Measurements from ENCODE around the gene MAFF. TPM values are rescaled to one million over a fixed set of nuclear protein-coding genes. Genes with fewer than 3 reads are reported as not detected.
A peak's percentile ranks its signal among the peaks of the same experiment; 100 is the strongest.
"Not testable (repeated sequence)": the region's sequence is repeated elsewhere in the genome, so short reads cannot be mapped to it uniquely, and the experiment has no call there.

MAFF gene
- total and polyA plus RNA-seq, 2 donors = 3.4 to 13.0 TPM

GRCh38 chr22:38175206-38176118, 26.3 kb upstream of the MAFF start:
- H3K27me3 ChIP-seq (ENCODE audit: control insufficient read depth in 2 of 2, insufficient read depth in 1 of 2, low read length in 1 of 2) = no peaks in the 10 kb centered on the region
- no peak overlapping the region for H3K4me3 ChIP-seq (ENCODE audit: low read length in 2 of 2)
- H3K36me3 ChIP-seq (ENCODE audit: control insufficient read depth in 2 of 2, insufficient read depth in 2 of 2, low read length in 1 of 2) = peaks cover 0 to 7% of the 10 kb centered on the region in 2 donors
- H3K27ac ChIP-seq (ENCODE audit: low read depth in 1 of 2, low read length in 1 of 2) = peak overlapping the region in 1 of 2 donors; percentile 11
- H3K9me3 ChIP-seq (ENCODE audit: control insufficient read depth in 2 of 2, insufficient read depth in 1 of 2, low read length in 1 of 2) = peaks cover 0 to 5% of the 10 kb centered on the region in 2 donors
- 96% methylated on average over 17 of the region's 17 CpGs for WGBS
- H3K4me1 ChIP-seq (ENCODE audit: control insufficient read depth in 2 of 2, insufficient read depth in 2 of 2, low read length in 2 of 2) = peaks cover 5 to 27% of the 10 kb centered on the region in 2 donors
- DNase-seq (ENCODE audit: low read depth in 6 of 9, low spot score in 9 of 9) = no peak

- no peaks in the 10 kb centered on the region for H3K27me3 ChIP-seq (ENCODE audit: control insufficient read depth in 2 of 2, insufficient read depth in 1 of 2, low read length in 1 of 2)
- peak overlapping the region in 1 of 2 donors; percentile 11 for H3K27ac ChIP-seq (ENCODE audit: low read depth in 1 of 2, low read length in 1 of 2)
- no peak overlapping the region for H3K4me3 ChIP-seq (ENCODE audit: low read length in 2 of 2)
- 43% methylated on average over 14 of the region's 14 CpGs for WGBS
- peaks cover 0 to 5% of the 10 kb centered on the region in 2 donors for H3K9me3 ChIP-seq (ENCODE audit: control insufficient read depth in 2 of 2, insufficient read depth in 1 of 2, low read length in 1 of 2)
- H3K36me3 ChIP-seq (ENCODE audit: control insufficient read depth in 2 of 2, insufficient read depth in 2 of 2, low read length in 1 of 2) = peaks cover 0 to 7% of the 10 kb centered on the region in 2 donors
- DNase-seq (ENCODE audit: low read depth in 6 of 9, low spot score in 9 of 9) = peak in 1 of 9 donors; percentile 16
- H3K4me1 ChIP-seq (ENCODE audit: control insufficient read depth in 2 of 2, insufficient read depth in 2 of 2, low read length in 2 of 2) = peaks cover 10 to 35% of the 10 kb centered on the region in 2 donors
Observed at GRCh38 chr22:38176170-38176741, 25.5 kb upstream of the MAFF start.

GRCh38 chr22:38177044-38177443, 24.8 kb upstream of the MAFF start:
- 99% methylated on average over 4 of the region's 4 CpGs for WGBS
- Histone ChIP-seq H3K27me3 (ENCODE audit: control insufficient read depth in 2 of 2, insufficient read depth in 1 of 2, low read length in 1 of 2) (no peaks in the 10 kb centered on the region), H3K4me1 (ENCODE audit: control insufficient read depth in 2 of 2, insufficient read depth in 2 of 2, low read length in 2 of 2) (peaks cover 10 to 37% of the 10 kb centered on the region in 2 donors), H3K9me3 (ENCODE audit: control insufficient read depth in 2 of 2, insufficient read depth in 1 of 2, low read length in 1 of 2) (peaks cover 0 to 5% of the 10 kb centered on the region in 2 donors), H3K27ac (ENCODE audit: low read depth in 1 of 2, low read length in 1 of 2) (peak overlapping the region in 1 of 2 donors; percentile 33), H3K36me3 (ENCODE audit: control insufficient read depth in 2 of 2, insufficient read depth in 2 of 2, low read length in 1 of 2) (peaks cover 0 to 7% of the 10 kb centered on the region in 2 donors), H3K4me3 (ENCODE audit: low read length in 2 of 2) (no peak overlapping the region)
- no peak for DNase-seq (ENCODE audit: low read depth in 6 of 9, low spot score in 9 of 9)

GRCh38 chr22:38177571-38177925, 24.2 kb upstream of the MAFF start:
- Histone ChIP-seq H3K27ac (ENCODE audit: low read depth in 1 of 2, low read length in 1 of 2) (peak overlapping the region in 1 of 2 donors; percentile 57), H3K4me1 (ENCODE audit: control insufficient read depth in 2 of 2, insufficient read depth in 2 of 2, low read length in 2 of 2) (peaks cover 10 to 34% of the 10 kb centered on the region in 2 donors)
- H3K9me3 ChIP-seq (ENCODE audit: control insufficient read depth in 2 of 2, insufficient read depth in 1 of 2, low read length in 1 of 2) = not testable (repeated sequence)

GRCh38 chr22:38177926-38178604, 23.7 kb upstream of the MAFF start:
- peaks cover 0 to 5% of the 10 kb centered on the region in 2 donors for H3K36me3 ChIP-seq (ENCODE audit: control insufficient read depth in 2 of 2, insufficient read depth in 2 of 2, low read length in 1 of 2)
- peak overlapping the region in 1 of 2 donors; percentile 57 for H3K27ac ChIP-seq (ENCODE audit: low read depth in 1 of 2, low read length in 1 of 2)
- 90% methylated on average over 15 of the region's 15 CpGs for WGBS
- H3K4me1 ChIP-seq (ENCODE audit: control insufficient read depth in 2 of 2, insufficient read depth in 2 of 2, low read length in 2 of 2) = peaks cover 10 to 32% of the 10 kb centered on the region in 2 donors
- no peaks in the 10 kb centered on the region for H3K27me3 ChIP-seq (ENCODE audit: control insufficient read depth in 2 of 2, insufficient read depth in 1 of 2, low read length in 1 of 2)
- peaks cover 0 to 5% of the 10 kb centered on the region in 2 donors for H3K9me3 ChIP-seq (ENCODE audit: control insufficient read depth in 2 of 2, insufficient read depth in 1 of 2, low read length in 1 of 2)
- H3K4me3 ChIP-seq (ENCODE audit: low read length in 2 of 2) = no peak overlapping the region
- DNase-seq (ENCODE audit: low read depth in 6 of 9, low spot score in 9 of 9) = no peak

More at GRCh38 chr22:38177571-38177925, 24.2 kb upstream of the MAFF start:
- H3K36me3 ChIP-seq (ENCODE audit: control insufficient read depth in 2 of 2, insufficient read depth in 2 of 2, low read length in 1 of 2); H3K27me3 ChIP-seq (ENCODE audit: control insufficient read depth in 2 of 2, insufficient read depth in 1 of 2, low read length in 1 of 2); H3K4me3 ChIP-seq (ENCODE audit: low read length in 2 of 2); DNase-seq (ENCODE audit: low read depth in 6 of 9, low spot score in 9 of 9): not testable (repeated sequence)
- 98% methylated on average over 9 of the region's 9 CpGs for WGBS

GRCh38 chr22:38178605-38178937, 23.2 kb upstream of the MAFF start:
- not testable (repeated sequence) for H3K4me3 ChIP-seq (ENCODE audit: low read length in 2 of 2); H3K27ac ChIP-seq (ENCODE audit: low read depth in 1 of 2, low read length in 1 of 2); H3K27me3 ChIP-seq (ENCODE audit: control insufficient read depth in 2 of 2, insufficient read depth in 1 of 2, low read length in 1 of 2); DNase-seq (ENCODE audit: low read depth in 6 of 9, low spot score in 9 of 9); H3K36me3 ChIP-seq (ENCODE audit: control insufficient read depth in 2 of 2, insufficient read depth in 2 of 2, low read length in 1 of 2); H3K9me3 ChIP-seq (ENCODE audit: control insufficient read depth in 2 of 2, insufficient read depth in 1 of 2, low read length in 1 of 2)
- WGBS = 97% methylated on average over 7 of the region's 7 CpGs
- peaks cover 10 to 32% of the 10 kb centered on the region in 2 donors for H3K4me1 ChIP-seq (ENCODE audit: control insufficient read depth in 2 of 2, insufficient read depth in 2 of 2, low read length in 2 of 2)

- peaks cover 0 to 4% of the 10 kb centered on the region in 2 donors for H3K36me3 ChIP-seq (ENCODE audit: control insufficient read depth in 2 of 2, insufficient read depth in 2 of 2, low read length in 1 of 2)
- peak overlapping the region; percentile 75 to 84 for H3K27ac ChIP-seq (ENCODE audit: low read depth in 1 of 2, low read length in 1 of 2)
- H3K27me3 ChIP-seq (ENCODE audit: control insufficient read depth in 2 of 2, insufficient read depth in 1 of 2, low read length in 1 of 2) = no peaks in the 10 kb centered on the region
- peaks cover 10 to 27% of the 10 kb centered on the region in 2 donors for H3K4me1 ChIP-seq (ENCODE audit: control insufficient read depth in 2 of 2, insufficient read depth in 2 of 2, low read length in 2 of 2)
- peak in 1 of 9 donors; percentile 47 for DNase-seq (ENCODE audit: low read depth in 6 of 9, low spot score in 9 of 9)
- 9% methylated on average over 14 of the region's 14 CpGs for WGBS
- peaks cover 0 to 5% of the 10 kb centered on the region in 2 donors for H3K9me3 ChIP-seq (ENCODE audit: control insufficient read depth in 2 of 2, insufficient read depth in 1 of 2, low read length in 1 of 2)
- peak overlapping the region; percentile 64 to 83 for H3K4me3 ChIP-seq (ENCODE audit: low read length in 2 of 2)
Observed at GRCh38 chr22:38180841-38181452, 20.8 kb upstream of the MAFF start.

- peaks cover 0 to 4% of the 10 kb centered on the region in 2 donors for H3K36me3 ChIP-seq (ENCODE audit: control insufficient read depth in 2 of 2, insufficient read depth in 2 of 2, low read length in 1 of 2)
- H3K9me3 ChIP-seq (ENCODE audit: control insufficient read depth in 2 of 2, insufficient read depth in 1 of 2, low read length in 1 of 2) = peaks cover 0 to 2% of the 10 kb centered on the region in 2 donors
- DNase-seq (ENCODE audit: low read depth in 6 of 9, low spot score in 9 of 9) = peak; percentile 85 to 98 (median 92)
- peaks cover 7 to 20% of the 10 kb centered on the region in 2 donors for H3K4me1 ChIP-seq (ENCODE audit: control insufficient read depth in 2 of 2, insufficient read depth in 2 of 2, low read length in 2 of 2)
- peak within 1 kb of the TSS; percentile 64 to 83 for H3K4me3 ChIP-seq (ENCODE audit: low read length in 2 of 2)
- no peaks in the 10 kb centered on the region for H3K27me3 ChIP-seq (ENCODE audit: control insufficient read depth in 2 of 2, insufficient read depth in 1 of 2, low read length in 1 of 2)
- WGBS = 2% methylated on average over 48 of the region's 48 CpGs
- peak within 1 kb of the TSS; percentile 75 to 84 for H3K27ac ChIP-seq (ENCODE audit: low read depth in 1 of 2, low read length in 1 of 2)
Observed at GRCh38 chr22:38181453-38182200, 20.2 kb upstream of the MAFF start, which contains the start of gene PLA2G6. Gene PLA2G6, minus strand, starts transcription at chr22:38181830. Its CDS starts 12,404 bp downstream, at chr22:38169426.

All from thymus (tissue), 11 donors.